ENCODE data around the gene TEC.
A peak's percentile ranks its signal among the peaks of the same experiment; 100 is the strongest.

The TEC gene

DNA sequence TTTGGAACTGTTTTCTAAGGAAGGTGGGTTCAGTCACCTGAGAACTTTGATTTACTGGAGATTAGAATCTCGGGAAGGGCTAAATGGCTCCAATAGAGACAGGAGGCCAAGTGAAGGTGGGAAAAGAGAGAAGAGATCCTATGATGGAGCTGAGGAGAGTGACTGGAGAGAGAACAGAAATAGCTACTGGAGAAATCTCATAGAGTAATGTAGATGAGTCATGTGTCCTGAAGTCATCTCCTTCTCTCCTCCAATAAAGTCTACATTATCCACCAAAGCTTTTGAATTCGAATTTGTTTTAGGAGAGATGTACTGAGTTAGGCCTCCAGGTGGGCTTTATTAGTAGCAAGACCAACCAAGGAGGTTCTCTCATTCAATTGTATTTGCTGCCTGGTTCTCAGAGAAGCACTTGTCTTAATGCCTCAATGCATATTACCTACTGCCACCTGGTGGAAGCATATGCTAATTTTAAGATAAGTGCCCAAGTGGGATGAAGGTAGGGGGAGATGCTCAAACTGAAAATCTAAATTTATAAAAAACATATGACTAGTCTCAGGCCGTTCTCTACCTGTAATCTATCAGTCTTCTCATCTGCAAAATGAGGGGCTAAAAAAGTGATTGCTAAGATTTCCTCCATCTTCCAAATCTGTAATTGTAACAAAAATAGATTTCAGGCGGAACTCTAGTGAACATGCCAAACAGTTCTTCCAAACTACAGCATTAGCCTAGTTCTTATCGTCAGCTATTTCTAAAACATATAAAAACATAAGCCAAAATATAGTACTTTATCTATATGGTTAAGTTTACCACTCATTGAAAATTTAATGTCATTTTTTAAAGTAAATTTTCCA lies 160.0 kb downstream of the TEC start:
- DNase-seq, result no peak
- intact Hi-C loops (cut with DNase I; ENCODE audit: low total_unique reads), result no loop called here
- no peaks in the 10 kb centered on the region for H3K4me1 ChIP-seq
- no peak overlapping the region for H3K4me3 ChIP-seq
- no peak overlapping the region for H3K27ac ChIP-seq
- H3K27me3 ChIP-seq, result no peaks in the 10 kb centered on the region
- peak; percentile 17 to 40 for TF ChIP-seq CTCF (IDR thresholded peaks at IDR 0.05)
- no peaks in the 10 kb centered on the region for H3K9me3 ChIP-seq
- H3K36me3 ChIP-seq, result no peaks in the 10 kb centered on the region

DNA sequence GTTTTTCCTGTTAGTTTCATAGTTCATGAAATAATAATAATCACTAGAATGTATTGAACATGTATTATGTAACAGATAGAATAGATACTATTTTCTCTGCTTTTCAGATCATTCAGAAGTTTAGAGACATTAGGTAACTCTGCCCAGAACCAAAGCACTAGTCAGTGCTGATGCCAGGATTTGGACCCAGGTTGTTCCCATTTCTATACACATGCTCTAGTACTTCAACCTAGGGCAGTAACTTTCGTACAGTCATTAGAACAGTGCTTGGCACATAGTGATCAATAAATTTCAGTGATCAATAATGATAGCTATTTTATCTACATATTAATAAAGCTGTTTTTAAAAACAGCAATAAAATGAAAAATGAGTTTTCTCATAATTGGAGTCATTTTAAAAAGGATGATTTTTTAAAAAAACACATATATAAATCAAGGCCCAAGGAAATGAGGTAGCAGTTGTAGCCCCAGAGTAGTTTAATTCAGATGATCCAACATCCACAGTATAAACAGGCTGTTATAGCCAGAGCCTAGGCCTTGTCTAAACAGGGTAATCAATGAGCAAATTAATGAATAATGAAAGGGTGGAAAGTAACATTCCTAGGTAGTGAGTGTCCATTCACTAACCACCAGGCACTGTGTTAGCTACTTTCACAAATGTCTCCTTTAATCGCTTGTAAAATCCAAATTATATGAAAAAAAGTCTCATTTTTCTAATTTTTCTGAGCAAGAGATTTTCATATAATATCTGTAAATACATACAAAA lies 161.1 kb downstream of the TEC start:
- no peaks in the 10 kb centered on the region for H3K36me3 ChIP-seq
- TF ChIP-seq CTCF (IDR thresholded peaks at IDR 0.05), result no peak
- H3K9me3 ChIP-seq, result no peaks in the 10 kb centered on the region
- no peaks in the 10 kb centered on the region for H3K27me3 ChIP-seq
- no peak overlapping the region for H3K4me3 ChIP-seq
- no peak overlapping the region for H3K27ac ChIP-seq
- no peaks in the 10 kb centered on the region for H3K4me1 ChIP-seq
- intact Hi-C loops (cut with DNase I; ENCODE audit: low total_unique reads), result no loop called here
- no peak for DNase-seq

DNA sequence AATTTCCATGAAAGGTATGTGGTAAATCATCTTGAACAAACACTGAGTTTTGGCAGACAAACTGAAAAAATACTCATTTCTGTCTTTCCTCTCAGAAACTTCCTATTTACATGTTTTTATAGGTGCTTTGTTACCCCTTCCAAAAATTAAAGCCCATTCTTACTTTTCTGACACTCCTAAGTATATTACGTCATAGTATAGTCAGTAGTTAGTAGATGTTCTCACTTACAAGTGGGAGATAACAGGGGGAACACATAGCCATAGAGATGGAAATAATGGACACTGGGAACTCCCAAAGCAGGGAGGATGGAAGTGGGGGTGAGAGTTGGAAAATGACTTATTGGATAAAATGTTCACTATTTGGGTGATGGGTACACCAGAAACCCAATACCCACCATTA lies 164.4 kb downstream of the TEC start:
- intact Hi-C loops (cut with DNase I; ENCODE audit: low total_unique reads), result no loop called here
- no peak overlapping the region for H3K4me3 ChIP-seq
- H3K36me3 ChIP-seq, result no peaks in the 10 kb centered on the region
- H3K27me3 ChIP-seq, result no peaks in the 10 kb centered on the region
- no peak for DNase-seq
- TF ChIP-seq CTCF (IDR thresholded peaks at IDR 0.05), result no peak
- H3K27ac ChIP-seq, result no peak overlapping the region
- no peaks in the 10 kb centered on the region for H3K4me1 ChIP-seq
- H3K9me3 ChIP-seq, result no peaks in the 10 kb centered on the region

- intact Hi-C loops (cut with DNase I; ENCODE audit: low total_unique reads), result no loop called here
- no peak for DNase-seq
- Histone ChIP-seq H3K4me3 (no peak overlapping the region), H3K9me3 (no peaks in the 10 kb centered on the region), H3K4me1 (no peaks in the 10 kb centered on the region), H3K27me3 (no peaks in the 10 kb centered on the region), H3K36me3 (no peaks in the 10 kb centered on the region), H3K27ac (no peak overlapping the region)
- TF ChIP-seq CTCF (IDR thresholded peaks at IDR 0.05), result no peak
Measured at GRCh38 chr4:48103483-48104139, 166.0 kb downstream of the TEC start.

DNA sequence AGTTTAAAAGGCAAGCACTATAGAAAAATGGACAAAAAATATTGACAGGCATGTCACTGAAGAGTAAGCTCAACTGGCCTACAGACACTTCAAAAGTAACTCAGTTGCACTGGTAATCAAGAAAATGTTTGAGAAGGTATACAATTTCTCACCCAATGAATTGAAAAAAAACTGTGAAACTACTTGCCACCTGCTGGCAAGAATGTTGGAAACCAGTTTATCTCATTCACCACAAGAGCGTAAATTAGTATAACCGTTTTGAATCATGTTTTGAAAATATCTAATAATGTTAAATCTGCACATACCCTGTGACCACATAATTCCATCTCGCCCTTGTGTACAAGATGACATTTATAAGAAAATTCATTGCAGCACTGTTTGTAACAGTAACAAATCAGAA lies 167.3 kb downstream of the TEC start:
- no peak for TF ChIP-seq CTCF (IDR thresholded peaks at IDR 0.05)
- DNase-seq, result no peak
- Histone ChIP-seq H3K4me3 (no peak overlapping the region), H3K4me1 (no peaks in the 10 kb centered on the region), H3K27me3 (no peaks in the 10 kb centered on the region), H3K27ac (no peak overlapping the region), H3K9me3 (no peaks in the 10 kb centered on the region), H3K36me3 (no peaks in the 10 kb centered on the region)
- intact Hi-C loops (cut with DNase I; ENCODE audit: low total_unique reads), result no loop called here
